K562 (cell line): Measurements from ENCODE around the gene FRMD1. TPM values are rescaled to one million over a fixed set of nuclear protein-coding genes. Genes with fewer than 3 reads are reported as not detected.

ENCODE experiments used
- ATAC-seq: fragments of 200-7000 bp; cut with Tn5 transposase; 3 replicates; pipeline ENCODE4 v1.9.1; 2020; ENCODE audit warnings: moderate library complexity
- BruUV-seq: library from RNA; stranded (reverse); fragments of 400-500 nt; replicated peaks from 2 replicates; lab custom pipeline; 2021; lab: Mats Ljungman, UMichigan
- CTCF ChIA-PET: fragments of 300-600 bp; formaldehyde crosslinking; extraction: SDS; loops from one replicate; lab custom pipeline; 2021; ENCODE audit warnings: low intra/inter-chr PET ratio; lab: Yijun Ruan, JAX
- POLR2A ChIA-PET: fragments of 300-600, 350-650 bp; sonication (Branson Sonifier 250); formaldehyde crosslinking; extraction: SDS; loops from one replicate; lab custom pipeline; 2021; ENCODE audit warnings: antibody characterized with exemption, inconsistent platforms; lab: Yijun Ruan, JAX
- DNase-seq, 4 experiments: peaks; one replicate each; pipeline versions ENCODE4 v3.0.0 to v3.0.0-alpha.2; 2011 to 2018; ENCODE audit warnings: low spot score in 3 of 4, mixed read lengths in 3 of 4; ENCODE audit errors: extremely low read depth in 1 of 4
- FAIRE-seq: peaks from 2 replicates; lab custom pipeline; 2011; peaks lifted over from hg19 to GRCh38; lab: Jason Lieb, UNC
- H2AFZ ChIP-seq: 2 replicates; pipeline ENCODE4 v1.6.0; 2011; ENCODE audit warnings: low read depth, low read length, control low read depth, inconsistent platforms
- H3K27ac ChIP-seq: fragments of 200-600 bp; 3 replicates; pipeline ENCODE4 v1.8.0; 2011; ENCODE audit warnings: low read depth, mild to moderate bottlenecking, control low read depth, inconsistent platforms, low read length, moderate library complexity, mixed read lengths; ENCODE audit errors: extremely low read depth
- H3K27me3 ChIP-seq, 2 experiments: fragments of 300-600 bp in 1 of 2; 2 replicates in 1 of 2; 3 replicates in 1 of 2; pipeline versions ENCODE4 v1.6.0 to v1.8.0; 2011; ENCODE audit warnings: inconsistent platforms in 2 of 2, low read length in 2 of 2, mild to moderate bottlenecking in 1 of 2, mixed read lengths in 1 of 2, moderate library complexity in 1 of 2; ENCODE audit not compliant: control insufficient read depth in 2 of 2, insufficient read depth in 2 of 2
- H3K36me3 ChIP-seq: fragments of 300-600 bp; 3 replicates; pipeline ENCODE4 v1.8.0; 2011; ENCODE audit warnings: mild to moderate bottlenecking, low read length, inconsistent platforms; ENCODE audit not compliant: control insufficient read depth, insufficient read depth
- H3K4me1 ChIP-seq, 2 experiments: fragments of 200-600 bp in 1 of 2; replicated peaks in 1 of 2; 2 replicates in 1 of 2; 3 replicates in 1 of 2; pipeline versions ENCODE4 v1.5.1 to v1.8.0; 2011; ENCODE audit warnings: inconsistent platforms in 2 of 2, low read length in 2 of 2, mild to moderate bottlenecking in 1 of 2, mixed read lengths in 1 of 2, moderate library complexity in 1 of 2; ENCODE audit not compliant: control insufficient read depth in 2 of 2, insufficient read depth in 2 of 2
- H3K4me2 ChIP-seq: 2 replicates; pipeline ENCODE4 v1.6.1; 2011; ENCODE audit warnings: low read length, control low read depth, inconsistent platforms, mixed read lengths; ENCODE audit not compliant: insufficient read depth
- H3K4me3 ChIP-seq: fragments of 200-600 bp; sonication (generic), shearing (Covaris generic); 2 replicates; pipeline ENCODE4 v1.5.1; 2016; ENCODE audit warnings: control low read depth, inconsistent platforms
- H3K79me2 ChIP-seq: fragments of 200-600 bp; 3 replicates; pipeline ENCODE4 v1.8.0; 2011; ENCODE audit warnings: low read length, inconsistent platforms; ENCODE audit not compliant: control insufficient read depth, insufficient read depth
- H3K9ac ChIP-seq, 2 experiments: 2 replicates each; pipeline versions ENCODE4 v1.6.0 to v1.6.1; 2011; ENCODE audit warnings: low read depth in 2 of 2, low read length in 2 of 2, control low read depth in 1 of 2, inconsistent platforms in 1 of 2, mild to moderate bottlenecking in 1 of 2, mixed read lengths in 1 of 2; ENCODE audit not compliant: insufficient read depth in 1 of 2
- H3K9me1 ChIP-seq: one replicate; pipeline ENCODE4 v1.6.0; 2011; ENCODE audit warnings: inconsistent platforms, mild to moderate bottlenecking, low read length, moderate library complexity; ENCODE audit not compliant: control insufficient read depth, insufficient read depth
- H3K9me3 ChIP-seq: replicated peaks from 2 replicates; pipeline ENCODE4 v1.5.1; 2011; ENCODE audit warnings: low read depth, low read length, inconsistent platforms; ENCODE audit not compliant: control insufficient read depth, insufficient read depth
- H4K20me1 ChIP-seq: replicated peaks from 2 replicates; pipeline ENCODE4 v1.6.1; 2011; ENCODE audit warnings: low read length, inconsistent platforms, mixed read lengths; ENCODE audit not compliant: control insufficient read depth, insufficient read depth
- ETV6 ChIP-seq, 3 experiments: fragments of 150-350 bp in 1 of 3; sonication (generic) in 1 of 3; formaldehyde crosslinking in 1 of 3; IDR thresholded peaks; 2 replicates each; pipeline versions ENCODE4 v1.6.1 to v1.8.0; 2014 to 2022; ENCODE audit warnings: borderline replicate concordance in 2 of 3, low read depth in 2 of 3, antibody characterized with exemption in 1 of 3, low read length in 1 of 3, mild to moderate bottlenecking in 1 of 3, missing genetic modification reagents in 1 of 3
- ZNF175 ChIP-seq: fragments of 200-800 bp; sonication (Bioruptor generic); IDR thresholded peaks from 2 replicates; pipeline ENCODE4 v1.6.1; 2016; ENCODE audit warnings: low read depth, mild to moderate bottlenecking, missing genetic modification characterization, missing compliant biosample characterization
- ZNF224 ChIP-seq: sonication (generic); formaldehyde crosslinking; IDR thresholded peaks from 2 replicates; pipeline ENCODE4 v1.8.0; 2022; ENCODE audit warnings: mild to moderate bottlenecking, missing genetic modification reagents
- WGBS: fragments of 100-300 bp; shearing (Covaris generic); methylation state at CpG from one replicate; pipeline ENCODE4 v1.1.6; 2016; ENCODE audit warnings: low coverage, mixed read lengths; ENCODE audit not compliant: insufficient coverage; ENCODE audit errors: missing lambda C conversion rate; 5-methylcytosine and 5-hydroxymethylcytosine counted together
- in situ Hi-C: fragments of 300-500 bp; cut with MboI; formaldehyde crosslinking; loops from 4 replicates; pipeline ENCODE4 v1.15.0; 2018; ENCODE audit warnings: inconsistent platforms, mixed read lengths
- intact Hi-C: fragments of 100-400 bp; cut with micrococcal nuclease; formaldehyde crosslinking; loops from 2 replicates; pipeline ENCODE4 v1.14.2; 2022
- polyA plus RNA-seq, 8 experiments: library from polyadenylated mRNA; depleted of rRNA in 4 of 8; stranded (reverse) in 5 of 8; unstranded in 3 of 8; fragments of >200 nt; fragmentation: Nextera tagmentation in 2 of 8; fragmentation: Illumina TruSeq in 1 of 8; extraction: Ambion mirVana in 2 of 8; extraction: Trizol in 1 of 8; gene quantifications; 2 replicates each; pipeline versions ENCODE4 v1.2.1 to v1.2.3, GENCODE V29; 2011 to 2014; ENCODE audit warnings: inconsistent platforms in 1 of 8, missing spikeins in 1 of 8
- total RNA-seq, 7 experiments: library from RNA; depleted of rRNA in 6 of 7; stranded (reverse); fragments of >200 nt in 6 of 7; fragmentation: Illumina TruSeq in 2 of 7; extraction: Trizol in 2 of 7; gene quantifications; 2 replicates each; pipeline versions ENCODE4 v1.2.1 to v1.2.3, GENCODE V29; 2011 to 2021; ENCODE audit warnings: low replicate concordance in 1 of 7
- TF ChIP-seq, protein P1 (sequence below), 2 experiments: fragments of 450-650 bp; formaldehyde crosslinking in 1 of 2; IDR thresholded peaks; 2 replicates each; pipeline versions ENCODE4 v1.4.0 to v1.6.1; 2014 to 2020; ENCODE audit warnings: mild to moderate bottlenecking in 2 of 2, borderline replicate concordance in 1 of 2, low read depth in 1 of 2
- TF ChIP-seq, protein P2 (sequence below), 2 experiments: fragments of 450-650 bp in 1 of 2; IDR thresholded peaks; 2 replicates each; pipeline ENCODE4 v1.6.1; 2011 to 2017; ENCODE audit warnings: low read depth in 2 of 2, antibody characterized with exemption in 1 of 2, borderline replicate concordance in 1 of 2, low read length in 1 of 2, mild to moderate bottlenecking in 1 of 2, mixed read lengths in 1 of 2; ENCODE audit not compliant: control insufficient read depth in 1 of 2
- TF ChIP-seq, protein P3 (sequence below): fragments of 250-450 bp; sonication (Bioruptor Pico); IDR thresholded peaks from 2 replicates; pipeline ENCODE4 v1.9.0; 2021; ENCODE audit warnings: mild to moderate bottlenecking
- TF ChIP-seq, protein P4 (sequence below): fragments of 450-650 bp; IDR thresholded peaks from 2 replicates; pipeline ENCODE4 v1.6.1; 2016; ENCODE audit warnings: antibody characterized with exemption

FRMD1 gene
- total and polyA plus RNA-seq, 9 of the 15 experiments (the other 6 are each of a cell fraction or from before 2014, with no cell fraction given): 0.01 to 0.04 (median 0.01) TPM; not detected in 6

- in situ Hi-C loops (no loop called here), intact Hi-C loops (no loop called here)
- no peak overlapping the region for H3K4me2 ChIP-seq
- FAIRE-seq (no peak), ATAC-seq (no peak), DNase-seq (no peak)
- CTCF ChIA-PET: no interaction called here
- POLR2A ChIA-PET: interaction anchor here (1.0 kb wide), 1 partner anchor 9 kb away, joined by 4 read pairs; no protein-coding TSS in a partner anchor
- no TSS peak for BruUV-seq
- no peaks in the 10 kb centered on the region for H3K36me3 ChIP-seq
- H3K4me1 ChIP-seq: peaks cover 0 to 16% of the 10 kb centered on the region in 2 experiments; a peak in 1 of 5 replicates
- no peak overlapping the region for H3K4me3 ChIP-seq
- H2AFZ ChIP-seq: no peak overlapping the region
- H3K27me3 ChIP-seq: peaks cover 64 to 86% of the 10 kb centered on the region in 2 experiments
- no peaks in the 10 kb centered on the region for H3K79me2 ChIP-seq
- H3K9me1 ChIP-seq: no peaks in the 10 kb centered on the region
- H3K27ac ChIP-seq: no peak overlapping the region
- H3K9me3 ChIP-seq: no peaks in the 10 kb centered on the region
- 5% methylated on average over 12 of the region's 13 CpGs for WGBS
- peaks cover 21% of the 10 kb centered on the region for H4K20me1 ChIP-seq
- no peak overlapping the region for H3K9ac ChIP-seq
- TF ChIP-seq, protein P1, sequence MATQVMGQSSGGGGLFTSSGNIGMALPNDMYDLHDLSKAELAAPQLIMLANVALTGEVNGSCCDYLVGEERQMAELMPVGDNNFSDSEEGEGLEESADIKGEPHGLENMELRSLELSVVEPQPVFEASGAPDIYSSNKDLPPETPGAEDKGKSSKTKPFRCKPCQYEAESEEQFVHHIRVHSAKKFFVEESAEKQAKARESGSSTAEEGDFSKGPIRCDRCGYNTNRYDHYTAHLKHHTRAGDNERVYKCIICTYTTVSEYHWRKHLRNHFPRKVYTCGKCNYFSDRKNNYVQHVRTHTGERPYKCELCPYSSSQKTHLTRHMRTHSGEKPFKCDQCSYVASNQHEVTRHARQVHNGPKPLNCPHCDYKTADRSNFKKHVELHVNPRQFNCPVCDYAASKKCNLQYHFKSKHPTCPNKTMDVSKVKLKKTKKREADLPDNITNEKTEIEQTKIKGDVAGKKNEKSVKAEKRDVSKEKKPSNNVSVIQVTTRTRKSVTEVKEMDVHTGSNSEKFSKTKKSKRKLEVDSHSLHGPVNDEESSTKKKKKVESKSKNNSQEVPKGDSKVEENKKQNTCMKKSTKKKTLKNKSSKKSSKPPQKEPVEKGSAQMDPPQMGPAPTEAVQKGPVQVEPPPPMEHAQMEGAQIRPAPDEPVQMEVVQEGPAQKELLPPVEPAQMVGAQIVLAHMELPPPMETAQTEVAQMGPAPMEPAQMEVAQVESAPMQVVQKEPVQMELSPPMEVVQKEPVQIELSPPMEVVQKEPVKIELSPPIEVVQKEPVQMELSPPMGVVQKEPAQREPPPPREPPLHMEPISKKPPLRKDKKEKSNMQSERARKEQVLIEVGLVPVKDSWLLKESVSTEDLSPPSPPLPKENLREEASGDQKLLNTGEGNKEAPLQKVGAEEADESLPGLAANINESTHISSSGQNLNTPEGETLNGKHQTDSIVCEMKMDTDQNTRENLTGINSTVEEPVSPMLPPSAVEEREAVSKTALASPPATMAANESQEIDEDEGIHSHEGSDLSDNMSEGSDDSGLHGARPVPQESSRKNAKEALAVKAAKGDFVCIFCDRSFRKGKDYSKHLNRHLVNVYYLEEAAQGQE (IDR thresholded peaks at IDR 0.05; ENCODE audit: borderline replicate concordance): no peak
- TF ChIP-seq, protein P1 (CRISPR knock-in tag; IDR thresholded peaks at IDR 0.05; ENCODE audit: low read depth): no peak
- no peak for TF ChIP-seq ETV6 (IDR thresholded peaks at IDR 0.05; ENCODE audit: borderline replicate concordance in 1 of 2, low read depth in 2 of 2, low read length in 1 of 2)
- TF ChIP-seq ETV6 (CRISPR knock-in tag; IDR thresholded peaks at IDR 0.05; ENCODE audit: borderline replicate concordance): no peak
- TF ChIP-seq, protein P2, sequence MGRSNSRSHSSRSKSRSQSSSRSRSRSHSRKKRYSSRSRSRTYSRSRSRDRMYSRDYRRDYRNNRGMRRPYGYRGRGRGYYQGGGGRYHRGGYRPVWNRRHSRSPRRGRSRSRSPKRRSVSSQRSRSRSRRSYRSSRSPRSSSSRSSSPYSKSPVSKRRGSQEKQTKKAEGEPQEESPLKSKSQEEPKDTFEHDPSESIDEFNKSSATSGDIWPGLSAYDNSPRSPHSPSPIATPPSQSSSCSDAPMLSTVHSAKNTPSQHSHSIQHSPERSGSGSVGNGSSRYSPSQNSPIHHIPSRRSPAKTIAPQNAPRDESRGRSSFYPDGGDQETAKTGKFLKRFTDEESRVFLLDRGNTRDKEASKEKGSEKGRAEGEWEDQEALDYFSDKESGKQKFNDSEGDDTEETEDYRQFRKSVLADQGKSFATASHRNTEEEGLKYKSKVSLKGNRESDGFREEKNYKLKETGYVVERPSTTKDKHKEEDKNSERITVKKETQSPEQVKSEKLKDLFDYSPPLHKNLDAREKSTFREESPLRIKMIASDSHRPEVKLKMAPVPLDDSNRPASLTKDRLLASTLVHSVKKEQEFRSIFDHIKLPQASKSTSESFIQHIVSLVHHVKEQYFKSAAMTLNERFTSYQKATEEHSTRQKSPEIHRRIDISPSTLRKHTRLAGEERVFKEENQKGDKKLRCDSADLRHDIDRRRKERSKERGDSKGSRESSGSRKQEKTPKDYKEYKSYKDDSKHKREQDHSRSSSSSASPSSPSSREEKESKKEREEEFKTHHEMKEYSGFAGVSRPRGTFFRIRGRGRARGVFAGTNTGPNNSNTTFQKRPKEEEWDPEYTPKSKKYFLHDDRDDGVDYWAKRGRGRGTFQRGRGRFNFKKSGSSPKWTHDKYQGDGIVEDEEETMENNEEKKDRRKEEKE (IDR thresholded peaks at IDR 0.05; ENCODE audit: borderline replicate concordance in 1 of 2, control insufficient read depth in 1 of 2, low read depth in 2 of 2, low read length in 1 of 2): no peak
- TF ChIP-seq, protein P3, sequence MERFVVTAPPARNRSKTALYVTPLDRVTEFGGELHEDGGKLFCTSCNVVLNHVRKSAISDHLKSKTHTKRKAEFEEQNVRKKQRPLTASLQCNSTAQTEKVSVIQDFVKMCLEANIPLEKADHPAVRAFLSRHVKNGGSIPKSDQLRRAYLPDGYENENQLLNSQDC (CRISPR knock-in tag): no peak
- no peak for TF ChIP-seq ZNF175 (CRISPR knock-in tag)
- TF ChIP-seq, protein P4, sequence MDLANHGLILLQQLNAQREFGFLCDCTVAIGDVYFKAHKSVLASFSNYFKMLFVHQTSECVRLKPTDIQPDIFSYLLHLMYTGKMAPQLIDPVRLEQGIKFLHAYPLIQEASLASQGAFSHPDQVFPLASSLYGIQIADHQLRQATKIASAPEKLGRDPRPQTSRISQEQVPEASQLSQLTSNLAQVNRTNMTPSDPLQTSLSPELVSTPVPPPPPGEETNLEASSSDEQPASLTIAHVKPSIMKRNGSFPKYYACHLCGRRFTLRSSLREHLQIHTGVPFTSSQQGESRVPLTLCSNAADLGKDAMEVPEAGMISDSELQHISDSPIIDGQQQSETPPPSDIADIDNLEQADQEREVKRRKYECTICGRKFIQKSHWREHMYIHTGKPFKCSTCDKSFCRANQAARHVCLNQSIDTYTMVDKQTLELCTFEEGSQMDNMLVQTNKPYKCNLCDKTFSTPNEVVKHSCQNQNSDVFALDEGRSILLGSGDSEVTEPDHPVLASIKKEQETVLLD: no peak
- TF ChIP-seq ZNF224 (CRISPR knock-in tag): no peak
Measured at GRCh38 chr6:168098431-168098861, 19.4 kb upstream of the FRMD1 start.
